DND-41 (cell line): ENCODE data around the gene LMO4.
A peak's percentile ranks its signal among the peaks of the same experiment; 100 is the strongest.

Experiments
- EZH2 ChIP-seq: IDR thresholded peaks from 3 replicates; pipeline ENCODE4 v1.6.1; 2012; ENCODE audit warnings: borderline replicate concordance, low read depth, mild to moderate bottlenecking, moderate library complexity, low read length, inconsistent platforms; ENCODE audit not compliant: severe bottlenecking
- TF ChIP-seq, protein P1 (sequence below): IDR thresholded peaks from 2 replicates; pipeline ENCODE4 v1.5.1; 2012; ENCODE audit warnings: borderline replicate concordance, low read length, moderate library complexity, mild to moderate bottlenecking; ENCODE audit not compliant: poor library complexity, severe bottlenecking; ENCODE audit errors: extremely low read depth

DNA sequence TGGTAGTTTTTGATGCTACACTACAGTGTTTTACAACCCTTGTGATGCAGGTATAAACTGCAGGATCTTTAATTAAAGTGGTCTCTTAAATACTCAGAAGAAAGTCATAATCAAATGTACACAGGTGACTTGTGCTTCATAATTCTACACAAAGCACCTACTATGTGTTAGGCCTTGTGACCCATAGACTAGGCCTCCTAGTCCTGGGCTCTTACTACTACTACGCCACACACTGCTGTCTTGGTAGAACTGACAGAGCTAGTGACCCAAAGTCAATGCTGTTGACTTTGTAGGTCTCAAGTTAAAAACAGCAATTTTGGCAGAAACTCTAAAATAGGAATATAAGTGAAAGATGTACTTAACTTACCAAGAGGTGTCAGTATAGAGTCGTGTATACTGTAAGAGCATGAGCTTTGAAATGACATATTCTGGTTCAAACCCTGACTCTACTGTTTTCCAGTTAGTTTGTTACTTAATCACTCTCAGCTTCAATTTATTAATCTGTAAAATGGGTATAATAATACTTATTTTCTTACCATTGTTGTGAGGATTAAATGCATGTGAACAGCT lies 48.6 kb upstream of the LMO4 start:
- TF ChIP-seq, protein P1, sequence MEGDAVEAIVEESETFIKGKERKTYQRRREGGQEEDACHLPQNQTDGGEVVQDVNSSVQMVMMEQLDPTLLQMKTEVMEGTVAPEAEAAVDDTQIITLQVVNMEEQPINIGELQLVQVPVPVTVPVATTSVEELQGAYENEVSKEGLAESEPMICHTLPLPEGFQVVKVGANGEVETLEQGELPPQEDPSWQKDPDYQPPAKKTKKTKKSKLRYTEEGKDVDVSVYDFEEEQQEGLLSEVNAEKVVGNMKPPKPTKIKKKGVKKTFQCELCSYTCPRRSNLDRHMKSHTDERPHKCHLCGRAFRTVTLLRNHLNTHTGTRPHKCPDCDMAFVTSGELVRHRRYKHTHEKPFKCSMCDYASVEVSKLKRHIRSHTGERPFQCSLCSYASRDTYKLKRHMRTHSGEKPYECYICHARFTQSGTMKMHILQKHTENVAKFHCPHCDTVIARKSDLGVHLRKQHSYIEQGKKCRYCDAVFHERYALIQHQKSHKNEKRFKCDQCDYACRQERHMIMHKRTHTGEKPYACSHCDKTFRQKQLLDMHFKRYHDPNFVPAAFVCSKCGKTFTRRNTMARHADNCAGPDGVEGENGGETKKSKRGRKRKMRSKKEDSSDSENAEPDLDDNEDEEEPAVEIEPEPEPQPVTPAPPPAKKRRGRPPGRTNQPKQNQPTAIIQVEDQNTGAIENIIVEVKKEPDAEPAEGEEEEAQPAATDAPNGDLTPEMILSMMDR: peak; percentile 16
- TF ChIP-seq EZH2: no peak
